ENCODE measurements around the gene ODF2L. TPM values are rescaled to one million over a fixed set of nuclear protein-coding genes. Genes with fewer than 3 reads are reported as not detected.
A peak's percentile ranks its signal among the peaks of the same experiment; 100 is the strongest.

ODF2L gene
- total RNA-seq, 1 experiment from 2014 or later: 39.0 TPM

DNA sequence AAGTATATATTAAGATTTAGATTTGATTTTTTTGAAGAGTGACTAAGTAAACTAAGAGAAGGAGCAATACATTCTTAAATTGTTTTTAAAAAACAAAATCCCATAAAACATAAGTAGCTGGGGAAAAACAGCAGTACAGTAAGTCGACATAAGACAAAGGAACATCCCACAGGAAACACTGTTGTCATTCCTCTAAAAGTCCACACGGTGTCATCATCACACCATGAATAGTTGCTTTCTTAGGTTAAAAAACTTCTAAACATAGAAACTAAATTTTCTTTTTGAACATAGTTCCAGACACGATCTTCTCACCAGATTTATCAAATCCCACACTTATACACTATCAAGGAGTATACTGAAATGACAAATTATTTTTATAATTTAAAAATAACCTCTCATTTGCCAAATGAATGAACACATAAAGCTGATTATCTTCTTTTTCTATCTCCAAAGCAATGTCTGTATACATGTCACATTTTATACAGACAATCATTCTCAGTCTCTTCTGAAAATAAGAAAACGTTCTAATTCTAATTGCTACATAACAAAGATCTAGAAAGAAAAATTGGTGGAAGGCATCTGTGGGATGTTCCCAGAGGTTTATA is 15.8 kb downstream of the ODF2L start:
- TF ChIP-seq, protein P1, sequence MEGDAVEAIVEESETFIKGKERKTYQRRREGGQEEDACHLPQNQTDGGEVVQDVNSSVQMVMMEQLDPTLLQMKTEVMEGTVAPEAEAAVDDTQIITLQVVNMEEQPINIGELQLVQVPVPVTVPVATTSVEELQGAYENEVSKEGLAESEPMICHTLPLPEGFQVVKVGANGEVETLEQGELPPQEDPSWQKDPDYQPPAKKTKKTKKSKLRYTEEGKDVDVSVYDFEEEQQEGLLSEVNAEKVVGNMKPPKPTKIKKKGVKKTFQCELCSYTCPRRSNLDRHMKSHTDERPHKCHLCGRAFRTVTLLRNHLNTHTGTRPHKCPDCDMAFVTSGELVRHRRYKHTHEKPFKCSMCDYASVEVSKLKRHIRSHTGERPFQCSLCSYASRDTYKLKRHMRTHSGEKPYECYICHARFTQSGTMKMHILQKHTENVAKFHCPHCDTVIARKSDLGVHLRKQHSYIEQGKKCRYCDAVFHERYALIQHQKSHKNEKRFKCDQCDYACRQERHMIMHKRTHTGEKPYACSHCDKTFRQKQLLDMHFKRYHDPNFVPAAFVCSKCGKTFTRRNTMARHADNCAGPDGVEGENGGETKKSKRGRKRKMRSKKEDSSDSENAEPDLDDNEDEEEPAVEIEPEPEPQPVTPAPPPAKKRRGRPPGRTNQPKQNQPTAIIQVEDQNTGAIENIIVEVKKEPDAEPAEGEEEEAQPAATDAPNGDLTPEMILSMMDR (IDR thresholded peaks at IDR 0.05; ENCODE audit: unreplicated experiment): peak; percentile 82
- intact Hi-C loops (cut with micrococcal nuclease): loop anchor here (1.0 to 10.0 kb wide), 4 partner anchors 39 to 314 kb away; no protein-coding TSS in a partner anchor
- H3K4me1 Mint-ChIP-seq (ENCODE audit: insufficient read depth, unreplicated experiment): no peaks in the 10 kb centered on the region
- DNase-seq (ENCODE audit: unreplicated experiment): peak; percentile 73
- no TSS peak for BruUV-seq (replicated peaks)
- peaks cover 26% of the 10 kb centered on the region for H3K36me3 Mint-ChIP-seq (ENCODE audit: insufficient read depth, unreplicated experiment)
- no peaks in the 10 kb centered on the region for H3K9me3 Mint-ChIP-seq (ENCODE audit: unreplicated experiment)
- no peaks in the 10 kb centered on the region for H3K27me3 Mint-ChIP-seq (ENCODE audit: insufficient read depth, unreplicated experiment)
- H3K27ac Mint-ChIP-seq (ENCODE audit: low read depth, unreplicated experiment): no peak overlapping the region
- H3K4me3 Mint-ChIP-seq (ENCODE audit: unreplicated experiment): no peak overlapping the region
- ChIA-PET POLR2A (interaction anchor here (1.0 to 1.6 kb wide), 6 partner anchors 22 to 324 kb away, joined by 3 to 7 read pairs (median 3); partner anchors contain the start of gene SH3GLB1), CTCF (interaction anchor here (0.5 to 2.2 kb wide), 27 partner anchors 9 to 361 kb away, joined by 3 to 23 read pairs (median 4); partner anchors contain the start of genes CLCA2 and ODF2L)

DNA sequence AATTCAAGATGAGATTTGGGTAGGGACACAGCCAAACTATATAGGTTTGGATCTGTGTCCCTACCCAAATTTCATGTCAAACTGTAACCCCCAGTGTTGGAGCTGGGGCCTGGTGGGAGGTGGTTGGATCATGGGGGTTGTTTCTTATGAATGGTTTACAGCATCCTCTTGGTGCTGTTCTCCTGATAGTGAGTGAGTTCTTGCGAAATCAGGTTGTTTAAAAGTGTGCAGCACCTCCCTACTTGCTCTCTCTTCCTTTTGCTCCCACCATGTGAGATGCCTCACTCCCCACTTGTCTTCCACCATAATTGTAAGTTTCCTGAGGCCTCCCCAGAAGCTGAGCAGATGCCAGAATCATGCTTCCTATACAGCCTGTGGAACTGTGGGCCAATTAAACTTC is 17.3 kb downstream of the ODF2L start:
- Mint-ChIP-seq H3K4me3 (ENCODE audit: unreplicated experiment) (no peak overlapping the region), H3K9me3 (ENCODE audit: unreplicated experiment) (no peaks in the 10 kb centered on the region), H3K27ac (ENCODE audit: low read depth, unreplicated experiment) (no peak overlapping the region), H3K36me3 (ENCODE audit: insufficient read depth, unreplicated experiment) (peaks cover 27% of the 10 kb centered on the region), H3K27me3 (ENCODE audit: insufficient read depth, unreplicated experiment) (no peaks in the 10 kb centered on the region), H3K4me1 (ENCODE audit: insufficient read depth, unreplicated experiment) (no peaks in the 10 kb centered on the region)
- ChIA-PET POLR2A (no interaction called here), CTCF (interaction anchor here (0.8 to 2.2 kb wide), 6 partner anchors 45 to 129 kb away, joined by 4 to 23 read pairs (median 10); partner anchors contain the start of gene CLCA2)
- intact Hi-C loops (cut with micrococcal nuclease): no loop called here
- TF ChIP-seq, protein P1 (IDR thresholded peaks at IDR 0.05; ENCODE audit: unreplicated experiment): no peak
- no peak for DNase-seq (ENCODE audit: unreplicated experiment)
- BruUV-seq (replicated peaks): no TSS peak

DNA sequence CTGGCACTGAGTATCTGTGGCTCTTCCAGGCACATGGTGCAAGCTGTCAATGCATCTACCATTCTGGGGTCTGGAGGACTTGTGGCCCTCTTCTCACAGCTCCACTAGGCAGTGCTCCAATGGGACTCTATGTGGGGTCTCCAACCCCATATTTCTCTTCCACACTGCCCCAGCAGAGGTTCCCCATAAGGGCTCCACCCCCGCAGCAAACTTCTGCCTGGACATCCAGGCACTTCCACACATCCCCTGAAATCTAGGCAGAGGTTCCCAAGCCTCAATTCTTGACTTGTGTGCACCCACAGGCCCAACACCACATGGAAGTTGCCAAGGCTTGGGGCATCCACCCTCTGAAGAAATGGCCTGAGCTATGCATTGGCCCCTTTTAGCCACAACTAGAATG is 18.8 kb downstream of the ODF2L start:
- H3K4me3 Mint-ChIP-seq (ENCODE audit: unreplicated experiment): no peak overlapping the region
- TF ChIP-seq, protein P1 (IDR thresholded peaks at IDR 0.05; ENCODE audit: unreplicated experiment): no peak
- no peaks in the 10 kb centered on the region for H3K27me3 Mint-ChIP-seq (ENCODE audit: insufficient read depth, unreplicated experiment)
- H3K9me3 Mint-ChIP-seq (ENCODE audit: unreplicated experiment): no peaks in the 10 kb centered on the region
- peaks cover 36% of the 10 kb centered on the region for H3K36me3 Mint-ChIP-seq (ENCODE audit: insufficient read depth, unreplicated experiment)
- intact Hi-C loops (cut with micrococcal nuclease): no loop called here
- H3K27ac Mint-ChIP-seq (ENCODE audit: low read depth, unreplicated experiment): no peak overlapping the region
- no peaks in the 10 kb centered on the region for H3K4me1 Mint-ChIP-seq (ENCODE audit: insufficient read depth, unreplicated experiment)
- POLR2A ChIA-PET: interaction anchor here (1.0 kb wide), 1 partner anchor 8 kb away, joined by 3 read pairs; no protein-coding TSS in a partner anchor
- no TSS peak for BruUV-seq (replicated peaks)
- CTCF ChIA-PET: interaction anchor here (0.6 to 1.0 kb wide), 4 partner anchors 17 to 972 kb away, joined by 3 to 4 read pairs (median 3); no protein-coding TSS in a partner anchor
- no peak for DNase-seq (ENCODE audit: unreplicated experiment)

DNA sequence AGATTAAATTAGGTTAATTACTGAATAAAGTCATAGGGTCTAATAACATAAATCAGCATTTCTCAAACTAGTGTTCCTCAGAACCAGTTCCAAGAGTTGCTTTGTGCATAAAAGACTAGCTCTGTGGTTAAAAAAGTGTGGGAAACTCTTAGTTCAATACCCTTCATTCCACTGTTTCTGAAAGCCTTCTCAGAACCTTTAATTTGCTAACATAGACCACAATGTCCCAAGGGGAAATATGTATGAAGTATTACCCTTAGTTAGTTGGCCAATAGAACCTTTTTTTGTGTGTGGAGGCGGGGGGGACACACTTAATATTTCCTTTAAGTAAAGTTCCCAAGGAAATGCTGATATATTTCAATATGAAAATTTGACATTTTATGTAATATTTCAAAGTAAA is 20.4 kb downstream of the ODF2L start:
- Mint-ChIP-seq H3K27ac (ENCODE audit: low read depth, unreplicated experiment) (no peak overlapping the region), H3K27me3 (ENCODE audit: insufficient read depth, unreplicated experiment) (no peaks in the 10 kb centered on the region), H3K9me3 (ENCODE audit: unreplicated experiment) (no peaks in the 10 kb centered on the region), H3K36me3 (ENCODE audit: insufficient read depth, unreplicated experiment) (peaks cover 31% of the 10 kb centered on the region), H3K4me3 (ENCODE audit: unreplicated experiment) (no peak overlapping the region), H3K4me1 (ENCODE audit: insufficient read depth, unreplicated experiment) (no peaks in the 10 kb centered on the region)
- ChIA-PET POLR2A (interaction anchor here (0.6 kb wide), 1 partner anchor 303 kb away, joined by 3 read pairs; no protein-coding TSS in a partner anchor), CTCF (interaction anchor here (0.6 to 1.1 kb wide), 5 partner anchors 16 to 126 kb away, joined by 3 to 6 read pairs (median 4); no protein-coding TSS in a partner anchor)
- TF ChIP-seq, protein P1 (IDR thresholded peaks at IDR 0.05; ENCODE audit: unreplicated experiment): no peak
- no TSS peak for BruUV-seq (replicated peaks)
- intact Hi-C loops (cut with micrococcal nuclease): no loop called here
- no peak for DNase-seq (ENCODE audit: unreplicated experiment)
